ENCODE data around the gene MFAP2.

MFAP2 gene

GRCh38 chr1:16955186-16955585 lies 25.2 kb downstream of the MFAP2 start:
- H3K4me3 ChIP-seq (ENCODE audit: low read depth, low read length), result no peak overlapping the region
- H3K9me3 ChIP-seq (ENCODE audit: control insufficient read depth, insufficient read depth, low read depth, low read length), result no peaks in the 10 kb centered on the region
- ChIA-PET CTCF (interaction anchor here (1.2 kb wide), 1 partner anchor 88 kb away, joined by 3 read pairs; no protein-coding TSS in a partner anchor), POLR2A (no interaction called here)
- H3K27ac ChIP-seq (ENCODE audit: extremely low read depth, low read depth, low read length), result no peak overlapping the region
- H3K36me3 ChIP-seq (ENCODE audit: control insufficient read depth in 2 of 2, insufficient read depth in 1 of 2, low read length in 2 of 2), result peaks cover 0 to 31% of the 10 kb centered on the region in 2 experiments; a peak in 1 of 3 replicates
- peaks cover under 1% of the 10 kb centered on the region; the same call in 1 of the 2 replicates for H3K4me1 ChIP-seq (ENCODE audit: control insufficient read depth, insufficient read depth, low read length)
- TF ChIP-seq ZNF311 (tag by site-specific recombination; IDR thresholded peaks at IDR 0.05; ENCODE audit: borderline replicate concordance) (no peak), ZNF157 (tag by site-specific recombination; IDR thresholded peaks at IDR 0.05) (no peak), ZNF610 (tag by site-specific recombination; IDR thresholded peaks at IDR 0.05; ENCODE audit: borderline replicate concordance) (no peak), BCL6B (tag by site-specific recombination; IDR thresholded peaks at IDR 0.05) (no peak), ZFP69B (tag by site-specific recombination; IDR thresholded peaks at IDR 0.05) (no peak), ZNF146 (tag by site-specific recombination; IDR thresholded peaks at IDR 0.05) (no peak), PRDM2 (tag by site-specific recombination; IDR thresholded peaks at IDR 0.05; ENCODE audit: borderline replicate concordance) (no peak), ZNF266 (tag by site-specific recombination; IDR thresholded peaks at IDR 0.05; ENCODE audit: low read depth) (no peak), PRDM6 (tag by site-specific recombination; IDR thresholded peaks at IDR 0.05) (no peak), ZNF704 (tag by site-specific recombination; IDR thresholded peaks at IDR 0.05) (no peak), ZIC2 (tag by site-specific recombination; IDR thresholded peaks at IDR 0.05) (no peak), PRDM10 (tag by site-specific recombination; IDR thresholded peaks at IDR 0.05) (no peak)

Data from HEK293 (cell line).